NCI-H345 treated with DMSO at 0.1 percent for 48 hours (cell line): ENCODE measurements around the gene CHD9.

ENCODE experiments used
- DNase-seq: peaks from one replicate; lab custom pipeline; 2025; ENCODE audit not compliant: unreplicated experiment; lab: John Stamatoyannopoulos, UW

CHD9 gene

GRCh38 chr16:53093162-53093744 lies 38.5 kb downstream of the CHD9 start:
- no peak for DNase-seq

GRCh38 chr16:53094013-53094630 lies 39.3 kb downstream of the CHD9 start:
- peak; percentile 25 for DNase-seq

GRCh38 chr16:53097190-53097589 lies 42.4 kb downstream of the CHD9 start:
- no peak for DNase-seq

- no peak for DNase-seq
Measured at GRCh38 chr16:53098526-53099317, 43.9 kb downstream of the CHD9 start.

- DNase-seq: peak; percentile 57
Measured at GRCh38 chr16:53099318-53100130, 44.7 kb downstream of the CHD9 start.

GRCh38 chr16:53100131-53100748 lies 45.4 kb downstream of the CHD9 start:
- DNase-seq: no peak

DNA sequence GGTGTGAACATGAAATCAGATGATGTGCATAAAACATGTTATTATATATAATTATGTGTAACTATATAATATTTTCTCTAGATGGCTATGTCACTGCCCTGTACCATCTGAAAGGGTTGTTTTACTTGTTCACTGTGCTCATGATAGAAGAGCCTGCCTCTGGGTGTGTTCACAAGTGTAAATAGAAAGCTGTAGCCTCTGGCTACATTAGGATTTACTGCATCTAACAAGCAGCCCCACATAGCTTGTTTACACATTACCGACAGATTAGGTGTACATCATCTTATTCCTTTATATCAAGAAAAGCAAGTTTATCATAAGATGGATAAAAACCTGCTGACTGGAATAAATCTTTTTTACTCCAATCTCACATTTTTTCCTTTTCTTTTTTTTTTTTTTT lies 46.1 kb downstream of the CHD9 start:
- DNase-seq: no peak

DNA sequence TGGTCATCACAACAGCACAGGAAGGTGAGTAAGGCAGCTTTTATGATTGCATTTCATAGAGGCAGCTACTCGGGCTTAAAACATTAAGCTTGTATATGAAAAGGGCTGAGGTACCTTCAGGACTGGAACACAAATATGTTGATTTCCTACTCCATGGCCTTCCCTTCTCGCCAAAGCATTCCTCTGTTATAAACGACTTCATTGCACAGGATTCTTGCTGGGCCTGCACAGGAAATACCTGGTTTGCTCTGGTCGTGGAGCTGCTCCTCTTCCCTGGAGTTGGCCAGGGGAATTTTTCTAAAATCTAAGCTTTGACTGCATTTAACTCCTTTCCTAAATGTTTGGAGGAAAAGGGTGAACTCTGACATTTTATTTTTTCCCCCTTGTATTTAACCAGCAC lies 49.0 kb downstream of the CHD9 start:
- no peak for DNase-seq

- DNase-seq: no peak
Measured at GRCh38 chr16:53105565-53105964, 50.8 kb downstream of the CHD9 start.

GRCh38 chr16:53111078-53111791 lies 56.4 kb downstream of the CHD9 start:
- DNase-seq: no peak

- no peak for DNase-seq
Measured at GRCh38 chr16:53112015-53112414, 57.2 kb downstream of the CHD9 start.

GRCh38 chr16:53115047-53115446 lies 60.3 kb downstream of the CHD9 start:
- no peak for DNase-seq

DNA sequence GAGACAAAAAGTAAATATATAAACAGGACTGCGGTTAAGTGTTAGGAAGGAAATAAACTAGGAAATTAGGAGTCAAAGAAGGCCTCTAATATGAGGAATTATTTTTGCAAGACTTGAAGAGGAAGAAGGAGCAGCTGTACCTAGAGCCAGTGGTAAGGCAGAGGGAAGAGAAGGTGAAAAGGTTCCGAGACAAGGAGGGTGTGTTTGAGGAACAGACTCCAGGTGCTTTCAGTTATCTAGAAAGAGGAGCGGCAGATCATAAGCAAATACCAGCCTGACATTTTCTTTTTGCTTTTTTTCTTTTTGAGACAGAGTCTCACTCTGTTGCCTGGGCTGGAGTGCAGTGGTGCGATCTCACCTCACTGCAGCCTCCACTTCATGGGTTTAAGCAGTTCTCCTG lies 61.0 kb downstream of the CHD9 start:
- no peak for DNase-seq

DNA sequence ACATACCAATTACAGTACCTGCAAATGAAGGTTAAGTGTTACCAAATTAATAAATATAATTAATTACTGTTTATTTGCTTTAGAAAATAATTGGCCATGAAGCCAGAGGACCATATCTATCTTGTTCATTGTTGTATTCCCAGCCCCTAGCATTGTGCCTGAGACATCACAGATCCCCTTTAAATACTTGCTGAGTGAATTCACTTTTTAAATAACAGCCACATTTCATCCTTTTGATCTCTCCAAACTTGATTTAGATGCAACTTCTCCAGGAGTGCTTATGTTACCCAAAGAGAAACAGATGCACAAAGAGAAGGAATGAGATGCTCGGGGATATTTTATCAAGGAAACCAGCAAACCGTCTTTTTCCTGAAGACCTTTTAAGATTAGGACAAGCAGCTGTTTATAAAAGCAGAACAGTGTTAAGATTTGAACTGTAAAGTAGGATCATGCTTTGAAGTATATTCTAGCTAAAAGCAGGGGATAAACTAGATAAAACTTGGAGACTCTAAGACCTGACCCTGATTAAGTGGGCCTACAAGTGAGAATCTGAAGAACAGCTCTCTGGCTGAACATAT lies 66.3 kb downstream of the CHD9 start:
- no peak for DNase-seq

GRCh38 chr16:53121661-53122060 lies 66.9 kb downstream of the CHD9 start:
- no peak for DNase-seq

GRCh38 chr16:53123747-53124146 lies 69.0 kb downstream of the CHD9 start:
- no peak for DNase-seq

GRCh38 chr16:53126390-53126789 lies 71.6 kb downstream of the CHD9 start:
- no peak for DNase-seq

- DNase-seq: no peak
Measured at GRCh38 chr16:53129281-53130158, 74.7 kb downstream of the CHD9 start.
